Liver (tissue), 9 donors: ENCODE results near the gene PIK3R6. TPM values are rescaled to one million over a fixed set of nuclear protein-coding genes. Genes with fewer than 3 reads are reported as not detected.

Experiments used
- DNase-seq: peaks from one replicate; pipeline ENCODE4 v3.0.0-alpha.2; 2017; ENCODE audit warnings: low spot score
- H3K27ac ChIP-seq, 2 donors: one replicate each; pipeline ENCODE4 v1.7.0; 2013; ENCODE audit warnings: inconsistent platforms in 2 of 2, low read length in 2 of 2, control low read depth in 1 of 2, low read depth in 1 of 2, mild to moderate bottlenecking in 1 of 2
- H3K27me3 ChIP-seq, 4 donors: one replicate each; pipeline versions ENCODE4 v1.6.1 to v1.7.0; 2013; ENCODE audit warnings: low read length in 3 of 4, inconsistent platforms in 1 of 4, mild to moderate bottlenecking in 1 of 4, moderate library complexity in 1 of 4; ENCODE audit not compliant: control insufficient read depth in 4 of 4, insufficient read depth in 4 of 4
- H3K36me3 ChIP-seq, 4 donors: one replicate each; pipeline versions ENCODE4 v1.6.1 to v1.7.0; 2013; ENCODE audit warnings: low read length in 3 of 4, mild to moderate bottlenecking in 3 of 4, low read depth in 1 of 4, moderate library complexity in 1 of 4; ENCODE audit not compliant: control insufficient read depth in 4 of 4, insufficient read depth in 3 of 4
- H3K4me1 ChIP-seq, 4 donors: one replicate each; pipeline versions ENCODE4 v1.6.1 to v1.7.0; 2013; ENCODE audit warnings: low read length in 3 of 4, mild to moderate bottlenecking in 3 of 4, moderate library complexity in 1 of 4; ENCODE audit not compliant: control insufficient read depth in 4 of 4, insufficient read depth in 4 of 4
- H3K4me3 ChIP-seq, 3 donors: one replicate each; pipeline versions ENCODE4 v1.6.1 to v1.7.0; 2013; ENCODE audit warnings: low read length in 3 of 3, control low read depth in 1 of 3, low read depth in 1 of 3, mild to moderate bottlenecking in 1 of 3
- H3K9ac ChIP-seq, 2 donors: one replicate each; pipeline ENCODE4 v1.7.0; 2013; ENCODE audit warnings: low read length in 2 of 2, mild to moderate bottlenecking in 2 of 2, moderate library complexity in 2 of 2, control low read depth in 1 of 2, low read depth in 1 of 2
- H3K9me3 ChIP-seq, 4 donors: one replicate each; pipeline versions ENCODE4 v1.6.1 to v1.7.0; 2013; ENCODE audit warnings: low read length in 3 of 4; ENCODE audit not compliant: control insufficient read depth in 4 of 4
- ATF3 ChIP-seq: IDR thresholded peaks from 2 replicates; pipeline ENCODE4 v1.6.1; 2016; ENCODE audit warnings: antibody characterized with exemption
- CTCF ChIP-seq: fragments of 150-350 bp; IDR thresholded peaks from 2 replicates; pipeline ENCODE4 v1.5.1; 2017; ENCODE audit warnings: improper control_type of control experiment, low read depth, low read length; ENCODE audit not compliant: missing input control
- EGR1 ChIP-seq, 2 donors: IDR thresholded peaks; 2 replicates each; pipeline ENCODE4 v1.6.1; 2016 to 2018; ENCODE audit warnings: antibody characterized with exemption in 2 of 2, low read depth in 2 of 2
- FOXA1 ChIP-seq: IDR thresholded peaks from 2 replicates; pipeline ENCODE4 v1.6.1; 2016; ENCODE audit warnings: antibody characterized with exemption
- FOXA2 ChIP-seq: IDR thresholded peaks from 2 replicates; pipeline ENCODE4 v1.6.1; 2016; ENCODE audit warnings: antibody characterized with exemption
- GABPA ChIP-seq, 2 donors: IDR thresholded peaks in 1 of 2; conservative IDR thresholded peaks in 1 of 2; 2 replicates each; pipeline ENCODE4 v1.6.1; 2016; ENCODE audit warnings: antibody characterized with exemption in 2 of 2, mild to moderate bottlenecking in 1 of 2, moderate library complexity in 1 of 2
- HNF4A ChIP-seq, 2 donors: conservative IDR thresholded peaks; 2 replicates each; pipeline ENCODE4 v1.6.1; 2016; ENCODE audit warnings: antibody characterized with exemption in 2 of 2, mild to moderate bottlenecking in 2 of 2
- HNF4G ChIP-seq: IDR thresholded peaks from 2 replicates; pipeline ENCODE4 v1.6.1; 2016; ENCODE audit warnings: antibody characterized with exemption
- JUND ChIP-seq, 2 donors: IDR thresholded peaks; 2 replicates each; pipeline ENCODE4 v1.6.1; 2016; ENCODE audit warnings: antibody characterized with exemption in 2 of 2
- NR2F2 ChIP-seq: IDR thresholded peaks from 2 replicates; pipeline ENCODE4 v1.6.1; 2016; ENCODE audit warnings: antibody characterized with exemption
- RAD21 ChIP-seq, 2 donors: IDR thresholded peaks; 2 replicates each; pipeline ENCODE4 v1.6.1; 2016; ENCODE audit warnings: antibody characterized with exemption in 2 of 2, mild to moderate bottlenecking in 2 of 2
- REST ChIP-seq: IDR thresholded peaks from 2 replicates; pipeline ENCODE4 v1.6.1; 2016; ENCODE audit warnings: antibody characterized with exemption, mild to moderate bottlenecking
- RXRA ChIP-seq, 2 donors: IDR thresholded peaks; 2 replicates each; pipeline ENCODE4 v1.6.1; 2017 to 2018; ENCODE audit warnings: antibody characterized with exemption in 2 of 2, mild to moderate bottlenecking in 1 of 2
- TAF1 ChIP-seq: conservative IDR thresholded peaks from 2 replicates; pipeline ENCODE4 v1.6.1; 2016; ENCODE audit warnings: antibody characterized with exemption, mild to moderate bottlenecking
- YY1 ChIP-seq: IDR thresholded peaks from 2 replicates; pipeline ENCODE4 v1.6.1; 2016; ENCODE audit warnings: antibody characterized with exemption, mild to moderate bottlenecking
- WGBS: extraction: QIAGEN DNeasy Blood & Tissue Kit; methylation state at CpG from one replicate; pipeline ENCODE4 v1.1.7; 2013; 5-methylcytosine and 5-hydroxymethylcytosine counted together
- polyA plus RNA-seq, 2 donors: library from polyadenylated mRNA; stranded (reverse) in 1 of 2; unstranded in 1 of 2; fragments of 200-250 nt in 1 of 2; fragments of >200 nt in 1 of 2; fragmentation: Nextera tagmentation in 1 of 2; extraction: Ambion mirVana in 1 of 2; gene quantifications; one replicate each; pipeline versions ENCODE4 v1.2.1 to v1.2.3, GENCODE V29; 2013 to 2015
- total RNA-seq, 2 donors: library from RNA; depleted of rRNA; stranded (reverse); fragments of >200 nt; gene quantifications; one replicate each; pipeline ENCODE4 v1.2.3, GENCODE V29; 2014
- TF ChIP-seq, protein P1 (sequence below): IDR thresholded peaks from 2 replicates; pipeline ENCODE4 v1.6.1; 2016; ENCODE audit warnings: antibody characterized with exemption
- TF ChIP-seq, protein P2 (sequence below): IDR thresholded peaks from 2 replicates; pipeline ENCODE4 v1.6.1; 2016; ENCODE audit warnings: antibody characterized with exemption
- donor health status: healthy.
- donor health status: healthy.
- donor health status: healthy.
- donor health status: healthy.
- donor health status: healthy.

PIK3R6 gene
- total and polyA plus RNA-seq, 4 donors = 0.15 to 0.37 (median 0.18) TPM

DNA sequence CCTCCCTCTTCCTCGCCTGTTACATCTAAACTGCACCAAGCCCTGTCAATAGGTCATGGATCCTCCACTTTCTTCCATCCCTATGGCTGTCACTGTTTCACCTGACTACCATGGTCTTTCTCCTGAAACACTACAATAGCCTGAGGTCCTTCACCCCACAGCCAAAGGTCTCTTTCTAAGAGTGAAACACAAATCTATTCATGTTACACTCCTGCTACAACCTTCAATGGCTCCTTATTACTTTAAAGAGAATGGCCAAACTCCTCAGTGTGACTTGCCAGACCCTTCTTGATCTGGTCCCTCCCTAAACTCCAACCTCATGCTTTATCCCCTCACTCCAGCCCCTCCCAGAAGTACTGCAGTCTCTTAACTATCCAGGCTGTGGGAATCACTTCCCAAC, 618 bp upstream of the PIK3R6 start (continued):
- TF ChIP-seq REST = no peak
- TF ChIP-seq, protein P1, sequence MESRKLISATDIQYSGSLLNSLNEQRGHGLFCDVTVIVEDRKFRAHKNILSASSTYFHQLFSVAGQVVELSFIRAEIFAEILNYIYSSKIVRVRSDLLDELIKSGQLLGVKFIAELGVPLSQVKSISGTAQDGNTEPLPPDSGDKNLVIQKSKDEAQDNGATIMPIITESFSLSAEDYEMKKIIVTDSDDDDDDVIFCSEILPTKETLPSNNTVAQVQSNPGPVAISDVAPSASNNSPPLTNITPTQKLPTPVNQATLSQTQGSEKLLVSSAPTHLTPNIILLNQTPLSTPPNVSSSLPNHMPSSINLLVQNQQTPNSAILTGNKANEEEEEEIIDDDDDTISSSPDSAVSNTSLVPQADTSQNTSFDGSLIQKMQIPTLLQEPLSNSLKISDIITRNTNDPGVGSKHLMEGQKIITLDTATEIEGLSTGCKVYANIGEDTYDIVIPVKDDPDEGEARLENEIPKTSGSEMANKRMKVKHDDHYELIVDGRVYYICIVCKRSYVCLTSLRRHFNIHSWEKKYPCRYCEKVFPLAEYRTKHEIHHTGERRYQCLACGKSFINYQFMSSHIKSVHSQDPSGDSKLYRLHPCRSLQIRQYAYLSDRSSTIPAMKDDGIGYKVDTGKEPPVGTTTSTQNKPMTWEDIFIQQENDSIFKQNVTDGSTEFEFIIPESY = no peak
- TF ChIP-seq FOXA1 = no peak

GRCh38 chr17:8865811-8866210, 1.7 kb downstream of the PIK3R6 start:
- H3K9me3 ChIP-seq = peaks cover 0 to 2% (median 0%) of the 10 kb centered on the region in 4 donors
- H3K4me1 ChIP-seq = no peaks in the 10 kb centered on the region
- TF ChIP-seq HNF4A (conservative IDR thresholded peaks at IDR 0.05) = no peak
- no peak for TF ChIP-seq EGR1 (IDR thresholded peaks at IDR 0.05; ENCODE audit: low read depth in 2 of 2)
- TF ChIP-seq YY1 = no peak
- TF ChIP-seq FOXA1 = no peak
- TF ChIP-seq JUND (IDR thresholded peaks at IDR 0.05) = no peak
- TF ChIP-seq ATF3 = no peak
- TF ChIP-seq, protein P2, sequence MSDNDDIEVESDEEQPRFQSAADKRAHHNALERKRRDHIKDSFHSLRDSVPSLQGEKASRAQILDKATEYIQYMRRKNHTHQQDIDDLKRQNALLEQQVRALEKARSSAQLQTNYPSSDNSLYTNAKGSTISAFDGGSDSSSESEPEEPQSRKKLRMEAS = no peak
- TF ChIP-seq RXRA (IDR thresholded peaks at IDR 0.05) = no peak
- TF ChIP-seq, protein P1 = no peak
- TF ChIP-seq FOXA2 = no peak
- no peak for TF ChIP-seq NR2F2
- no peak for TF ChIP-seq RAD21 (IDR thresholded peaks at IDR 0.05)
- no peak for TF ChIP-seq TAF1
- TF ChIP-seq CTCF = no peak
- TF ChIP-seq GABPA (IDR thresholded peaks at IDR 0.05 in 1 of 2, conservative IDR thresholded peaks at IDR 0.05 in 1 of 2) = no peak
- TF ChIP-seq HNF4G = no peak
- TF ChIP-seq REST = no peak
- no peaks in the 10 kb centered on the region for H3K27me3 ChIP-seq
- no peak overlapping the region for H3K4me3 ChIP-seq
- H3K9ac ChIP-seq = no peak overlapping the region
- WGBS = 84% methylated on average over 7 of the region's 7 CpGs
- no peaks in the 10 kb centered on the region for H3K36me3 ChIP-seq
- no peak for DNase-seq
- H3K27ac ChIP-seq = no peak overlapping the region
